SU-DHL-6 (cell line): ENCODE measurements around the gene ALOXE3.

Experiments used
- H2AFZ ChIP-seq: fragments of 200-600 bp; sonication (generic); 2 replicates; pipeline ENCODE4 v1.6.1; 2014; ENCODE audit warnings: low read depth, mild to moderate bottlenecking, moderate library complexity, mixed read lengths, antibody characterized with exemption, low read length; ENCODE audit not compliant: severe bottlenecking
- H3F3A ChIP-seq: fragments of 200-600 bp; shearing (Covaris generic); 2 replicates; pipeline ENCODE4 v1.6.0; 2016; ENCODE audit warnings: antibody characterized with exemption, mild to moderate bottlenecking; ENCODE audit not compliant: insufficient read depth
- H3K27ac ChIP-seq: fragments of 200-600 bp; sonication (generic); 2 replicates; pipeline ENCODE4 v1.5.1; 2016; ENCODE audit warnings: low read depth, mild to moderate bottlenecking, low read length, moderate library complexity, mixed read lengths
- H3K27me3 ChIP-seq: fragments of 200-600 bp; sonication (generic), shearing (Covaris generic); 2 replicates; pipeline ENCODE4 v1.6.0; 2014; ENCODE audit warnings: mild to moderate bottlenecking, low read length
- H3K36me3 ChIP-seq: fragments of 200-600 bp; sonication (generic); 2 replicates; pipeline ENCODE4 v1.6.1; 2014; ENCODE audit warnings: mild to moderate bottlenecking, low read length, mixed read lengths
- H3K4me2 ChIP-seq: fragments of 300-600, 200-600 bp; shearing (Covaris generic), sonication (generic); 2 replicates; pipeline ENCODE4 v1.6.0; 2014; ENCODE audit warnings: low read length, low read depth, mild to moderate bottlenecking; ENCODE audit not compliant: poor library complexity, severe bottlenecking
- H3K4me3 ChIP-seq: fragments of 200-600 bp; sonication (generic); 2 replicates; pipeline ENCODE4 v1.5.1; 2014; ENCODE audit warnings: antibody characterized with exemption, low read length, mild to moderate bottlenecking, mixed read lengths; ENCODE audit not compliant: insufficient read depth, poor library complexity, severe bottlenecking
- H3K79me2 ChIP-seq: fragments of 200-600 bp; sonication (generic); 2 replicates; pipeline ENCODE4 v1.6.1; 2014; ENCODE audit warnings: mild to moderate bottlenecking, low read length, moderate library complexity; ENCODE audit not compliant: insufficient read depth
- H3K9ac ChIP-seq: fragments of 200-600 bp; sonication (generic); 2 replicates; pipeline ENCODE4 v1.7.0; 2014; ENCODE audit warnings: mild to moderate bottlenecking, low read length
- H3K9me2 ChIP-seq: fragments of 200-600 bp; sonication (generic); replicated peaks from 2 replicates; pipeline ENCODE4 v1.6.1; 2014; ENCODE audit warnings: low read length; ENCODE audit not compliant: insufficient read depth
- H3K9me3 ChIP-seq: fragments of 200-600 bp; sonication (generic); 2 replicates; pipeline ENCODE4 v1.6.1; 2014; ENCODE audit warnings: low read length, mixed read lengths; ENCODE audit not compliant: insufficient read depth
- H4K20me1 ChIP-seq: fragments of 200-600 bp; sonication (generic); 2 replicates; pipeline ENCODE4 v1.6.1; 2014; ENCODE audit warnings: low read depth, mild to moderate bottlenecking, antibody characterized with exemption, low read length, moderate library complexity, mixed read lengths
- CTCF ChIP-seq: fragments of 200-600 bp; sonication (generic); IDR thresholded peaks from one replicate; pipeline ENCODE4 v1.5.1; 2017; ENCODE audit warnings: antibody characterized with exemption, mild to moderate bottlenecking, low read length, moderate library complexity; ENCODE audit not compliant: insufficient read depth, poor library complexity, severe bottlenecking
- EZH2phosphoT487 ChIP-seq: fragments of 200-600 bp; sonication (generic), shearing (Covaris generic); conservative IDR thresholded peaks from 2 replicates; pipeline ENCODE4 v1.6.1; 2018; ENCODE audit warnings: mild to moderate bottlenecking, antibody characterized with exemption, low read length, moderate library complexity, mixed read lengths

Gene ALOXE3

GRCh38 chr17:8071496-8071895 is 46.8 kb downstream of the ALOXE3 start:
- H3K27me3 ChIP-seq = no peaks in the 10 kb centered on the region
- no peak overlapping the region for H3K4me2 ChIP-seq
- no peaks in the 10 kb centered on the region for H3K36me3 ChIP-seq
- no peaks in the 10 kb centered on the region for H3K79me2 ChIP-seq
- no peak overlapping the region for H2AFZ ChIP-seq
- H3K9me3 ChIP-seq = no peaks in the 10 kb centered on the region
- no peak overlapping the region for H3K4me3 ChIP-seq
- no peak overlapping the region for H3K27ac ChIP-seq
- H4K20me1 ChIP-seq = no peaks in the 10 kb centered on the region
- no peak overlapping the region for H3K9ac ChIP-seq
- H3K9me2 ChIP-seq = no peaks in the 10 kb centered on the region
- TF ChIP-seq CTCF (no peak), EZH2phosphoT487 (no peak)
- H3F3A ChIP-seq = no peaks in the 10 kb centered on the region

GRCh38 chr17:8069587-8069860 is 48.8 kb downstream of the ALOXE3 start:
- Histone ChIP-seq H3K4me3 (no peak overlapping the region), H3K79me2 (no peaks in the 10 kb centered on the region), H2AFZ (no peak overlapping the region), H3K27ac (no peak overlapping the region), H3K4me2 (no peak overlapping the region), H3K9me3 (no peaks in the 10 kb centered on the region), H3K9ac (no peak overlapping the region), H3K36me3 (no peaks in the 10 kb centered on the region), H3K9me2 (no peaks in the 10 kb centered on the region), H4K20me1 (no peaks in the 10 kb centered on the region), H3K27me3 (no peaks in the 10 kb centered on the region), H3F3A (no peaks in the 10 kb centered on the region)
- TF ChIP-seq CTCF = no peak
- no peak for TF ChIP-seq EZH2phosphoT487

- H3K4me2 ChIP-seq = no peak overlapping the region
- H3K4me3 ChIP-seq = no peak overlapping the region
- TF ChIP-seq EZH2phosphoT487 (no peak), CTCF (no peak)
- H3K36me3 ChIP-seq = no peaks in the 10 kb centered on the region
- no peak overlapping the region for H3K27ac ChIP-seq
- H3K79me2 ChIP-seq = no peaks in the 10 kb centered on the region
- no peaks in the 10 kb centered on the region for H3K9me3 ChIP-seq
- no peak overlapping the region for H3K9ac ChIP-seq
- H3K27me3 ChIP-seq = no peaks in the 10 kb centered on the region
- H2AFZ ChIP-seq = no peak overlapping the region
- no peaks in the 10 kb centered on the region for H4K20me1 ChIP-seq
- no peaks in the 10 kb centered on the region for H3K9me2 ChIP-seq
- no peaks in the 10 kb centered on the region for H3F3A ChIP-seq
These were observed 49.4 kb downstream of the ALOXE3 start for GRCh38 chr17:8068736-8069586.
